GM18870 (cell line): ENCODE data around the gene ACACA.

Experiments
- ATAC-seq: cut with Tn5 transposase; IDR thresholded peaks from one replicate; pipeline ENCODE4 v1.9.1; 2021; ENCODE audit warnings: moderate library complexity; ENCODE audit not compliant: unreplicated experiment

The ACACA gene

GRCh38 chr17:37246085-37246484, 160.6 kb downstream of the ACACA start:
- ATAC-seq: no peak

GRCh38 chr17:37240381-37240780, 166.3 kb downstream of the ACACA start:
- ATAC-seq: no peak

GRCh38 chr17:37239690-37240334, 166.8 kb downstream of the ACACA start:
- ATAC-seq: no peak

- no peak for ATAC-seq
Observed at GRCh38 chr17:37234106-37234505, 172.5 kb downstream of the ACACA start.

- no peak for ATAC-seq
Observed at GRCh38 chr17:37233036-37233435, 173.6 kb downstream of the ACACA start.

GRCh38 chr17:37231887-37232286, 174.7 kb downstream of the ACACA start:
- no peak for ATAC-seq

- ATAC-seq: no peak
Observed at GRCh38 chr17:37230633-37231032, 176.0 kb downstream of the ACACA start.

- ATAC-seq: no peak
Observed at GRCh38 chr17:37225465-37225864, 181.2 kb downstream of the ACACA start.

- no peak for ATAC-seq
Observed at GRCh38 chr17:37221865-37222264, 184.8 kb downstream of the ACACA start.

GRCh38 chr17:37220607-37220953, 186.1 kb downstream of the ACACA start:
- ATAC-seq: no peak

- no peak for ATAC-seq
Observed at GRCh38 chr17:37219876-37220606, 186.6 kb downstream of the ACACA start.

- no peak for ATAC-seq
Observed at GRCh38 chr17:37218849-37219248, 187.8 kb downstream of the ACACA start.

- ATAC-seq: no peak
Observed at GRCh38 chr17:37214416-37214815, 192.2 kb downstream of the ACACA start.

- ATAC-seq: no peak
Observed at GRCh38 chr17:37213927-37214326, 192.7 kb downstream of the ACACA start.

- no peak for ATAC-seq
Observed at GRCh38 chr17:37212179-37212578, 194.5 kb downstream of the ACACA start.

- no peak for ATAC-seq
Observed at GRCh38 chr17:37211136-37211535, 195.5 kb downstream of the ACACA start.

- no peak for ATAC-seq
Observed at GRCh38 chr17:37207103-37207502, 199.5 kb downstream of the ACACA start.

GRCh38 chr17:37206299-37206698, 200.3 kb downstream of the ACACA start:
- no peak for ATAC-seq

GRCh38 chr17:37200497-37200896, 206.1 kb downstream of the ACACA start:
- no peak for ATAC-seq

GRCh38 chr17:37197336-37197735, 209.3 kb downstream of the ACACA start:
- ATAC-seq: no peak

GRCh38 chr17:37194208-37194607, 212.4 kb downstream of the ACACA start:
- no peak for ATAC-seq

- ATAC-seq: no peak
Observed at GRCh38 chr17:37191219-37191618, 215.4 kb downstream of the ACACA start.

- ATAC-seq: no peak
Observed at GRCh38 chr17:37190493-37190892, 216.1 kb downstream of the ACACA start.
